NAMALWA (cell line): Measurements from ENCODE around the gene CALHM5.

Experiments
- DNase-seq: peaks from one replicate; pipeline ENCODE4 v3.0.0-alpha.2; 2015; ENCODE audit warnings: low spot score

CALHM5 gene

DNA sequence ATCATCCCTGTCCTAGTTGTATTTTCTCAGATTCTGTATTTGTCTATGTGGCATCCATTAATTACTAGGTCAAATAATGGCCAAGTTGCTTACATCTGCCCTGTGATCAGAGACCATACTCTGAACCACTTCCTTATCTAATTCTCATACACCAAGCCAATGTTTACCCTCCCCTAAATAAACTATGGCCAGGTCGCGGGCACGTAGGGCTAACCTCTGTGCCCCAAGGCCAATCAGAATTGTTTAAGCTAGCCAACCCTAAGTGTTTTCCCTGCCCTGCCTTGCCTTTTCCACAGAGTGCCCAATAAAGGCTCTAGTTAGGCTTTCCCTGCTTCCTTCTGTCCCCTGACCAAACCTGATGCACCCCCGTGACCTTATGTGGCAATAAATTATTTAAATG is 39.4 kb downstream of the CALHM5 start:
- DNase-seq, result no peak

- DNase-seq, result no peak
Observed at GRCh38 chr6:116553451-116553850, 42.0 kb downstream of the CALHM5 start, which contains the start of gene CALHM4. Gene CALHM4 (plus strand): TSS chr6:116553751. CDS start chr6:116553794, 43 bp downstream.

GRCh38 chr6:116556065-116556464 is 44.6 kb downstream of the CALHM5 start:
- no peak for DNase-seq

- no peak for DNase-seq
Observed at GRCh38 chr6:116556814-116557415, 45.5 kb downstream of the CALHM5 start.

DNA sequence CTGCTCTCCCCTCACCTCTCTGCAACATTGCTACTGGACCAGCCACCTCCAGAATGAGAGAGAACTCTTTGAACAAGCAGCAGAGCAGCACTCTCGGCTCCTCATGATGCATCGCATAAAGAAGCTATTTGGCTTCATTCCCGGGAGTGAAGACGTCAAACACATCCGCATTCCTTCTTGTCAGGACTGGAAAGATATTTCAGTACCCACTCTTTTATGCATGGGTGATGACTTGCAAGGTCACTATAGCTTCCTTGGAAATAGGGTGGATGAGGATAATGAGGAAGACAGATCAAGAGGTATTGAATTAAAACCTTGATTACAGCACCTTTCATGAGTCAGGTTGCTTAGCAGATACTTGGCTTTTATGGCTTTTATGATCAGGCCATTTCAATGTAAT is 46.5 kb downstream of the CALHM5 start:
- no peak for DNase-seq

DNA sequence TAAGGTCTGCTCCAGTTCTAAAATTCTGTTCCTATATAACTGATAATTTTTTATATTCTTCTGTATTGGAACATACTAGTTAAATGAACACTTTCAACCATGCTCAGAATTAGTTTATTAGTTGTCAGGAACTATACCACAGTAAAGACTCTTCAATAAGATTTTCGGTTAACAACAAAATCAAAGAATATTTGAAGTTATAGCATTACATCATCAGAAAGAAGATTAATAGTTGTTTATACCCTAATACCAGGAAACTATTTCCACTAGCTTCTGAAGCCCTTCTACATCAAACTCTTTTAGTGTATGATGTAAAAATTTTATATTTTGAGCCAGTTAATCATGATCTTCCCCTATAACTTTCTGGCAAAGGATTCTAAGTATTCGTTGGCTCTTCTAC is 48.7 kb downstream of the CALHM5 start:
- DNase-seq, result no peak

DNA sequence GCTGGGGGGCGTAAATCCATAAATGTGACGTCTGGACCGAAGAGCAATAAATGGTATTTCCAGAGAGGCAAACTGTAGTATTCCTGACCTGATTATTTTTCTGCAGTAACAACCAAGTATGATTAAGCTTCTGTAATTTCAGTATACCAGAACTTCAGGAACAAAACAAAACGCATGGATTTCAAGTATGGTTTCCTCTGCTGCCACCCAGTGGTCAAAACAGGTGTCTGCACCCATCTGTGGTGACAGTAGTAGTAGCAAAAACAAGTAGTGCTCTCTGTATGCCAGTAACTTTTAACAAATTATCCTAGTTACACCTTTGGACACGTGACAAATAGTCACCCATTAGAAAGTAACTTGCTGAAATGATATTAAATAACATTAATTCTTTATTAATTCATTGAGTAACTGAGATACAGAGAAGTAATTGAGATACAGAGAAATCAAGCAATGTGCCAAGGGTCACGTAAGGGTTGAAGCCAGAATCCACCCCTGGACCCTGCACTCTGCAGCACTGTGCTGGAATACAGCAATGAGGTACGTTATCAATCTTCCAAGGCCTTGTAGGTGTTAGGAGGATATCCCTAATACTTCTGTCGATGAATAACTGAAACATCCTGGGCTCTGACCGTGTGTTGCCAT is 50.1 kb downstream of the CALHM5 start:
- peak; percentile 82 for DNase-seq

GRCh38 chr6:116562019-116562403 is 50.6 kb downstream of the CALHM5 start:
- DNase-seq, result no peak

- DNase-seq, result no peak
Observed at GRCh38 chr6:116562614-116563013, 51.2 kb downstream of the CALHM5 start.

- DNase-seq, result no peak
Observed at GRCh38 chr6:116563830-116564229, 52.4 kb downstream of the CALHM5 start.

GRCh38 chr6:116564311-116564710 is 52.9 kb downstream of the CALHM5 start:
- DNase-seq, result no peak

DNA sequence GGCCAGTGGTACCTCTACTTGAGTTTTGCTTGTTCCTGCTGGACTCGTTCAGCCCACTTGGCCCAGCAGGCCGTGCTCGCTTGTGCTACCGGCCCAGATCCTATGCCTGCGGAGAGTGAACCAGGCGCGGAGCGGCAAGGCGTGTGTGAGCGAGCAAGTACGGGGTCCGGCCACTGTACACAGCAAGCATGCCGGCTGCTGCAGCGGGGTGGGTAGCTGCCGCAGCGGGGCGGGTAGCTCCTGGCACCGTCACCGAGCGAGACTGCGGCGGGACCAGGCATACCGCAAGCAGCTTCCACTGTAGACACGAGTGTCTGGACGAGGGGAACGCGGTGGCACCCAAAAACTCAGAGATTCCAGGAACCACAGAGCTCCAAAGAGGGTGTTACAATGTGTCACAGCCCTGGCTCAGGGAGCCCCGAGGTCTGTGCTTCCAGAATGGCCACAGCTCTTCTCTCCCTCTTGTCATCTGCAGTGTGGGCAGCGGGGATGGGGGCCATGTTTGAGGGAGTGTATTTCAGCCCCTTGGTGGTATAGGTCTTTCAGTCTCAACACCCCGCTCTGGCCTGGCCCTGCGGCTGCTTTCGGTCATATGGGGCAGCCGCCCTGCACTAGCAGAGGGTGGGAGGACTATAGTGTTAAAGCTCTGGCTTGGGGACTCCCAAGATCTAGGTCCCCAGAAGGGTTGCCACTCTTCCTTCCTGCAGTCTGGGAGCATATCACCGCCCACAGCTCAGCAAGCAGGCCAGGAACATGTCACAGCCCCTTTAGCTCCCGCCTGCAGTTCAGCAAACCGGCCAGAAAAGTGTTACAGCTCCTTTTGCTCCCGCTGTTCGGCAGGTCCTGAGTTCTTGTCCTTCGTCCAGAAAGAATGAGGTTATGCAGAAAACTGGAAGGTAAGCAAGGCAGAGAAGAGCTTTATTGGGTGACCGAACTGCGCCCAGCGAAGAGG is 53.8 kb downstream of the CALHM5 start:
- no peak for DNase-seq

DNA sequence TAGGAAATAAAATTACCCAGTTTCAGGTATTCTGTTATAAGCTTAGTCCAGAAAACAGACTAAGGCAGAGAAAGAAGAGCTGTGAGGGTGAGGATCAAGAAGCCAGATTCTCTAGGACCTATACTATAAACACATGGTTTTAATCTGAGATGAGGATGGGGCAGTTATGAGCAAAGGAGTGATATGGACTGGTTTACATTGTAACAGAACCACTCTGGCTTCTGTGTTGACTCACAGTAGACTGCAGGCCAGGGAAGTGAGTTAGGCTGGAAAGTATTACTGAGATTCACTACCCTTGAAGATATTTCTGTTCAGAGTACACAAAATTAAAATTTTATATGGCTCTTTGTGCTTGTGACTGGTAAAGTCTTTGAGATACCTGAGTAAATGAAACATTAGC is 56.7 kb downstream of the CALHM5 start:
- DNase-seq, result no peak

GRCh38 chr6:116568821-116569755 is 57.6 kb downstream of the CALHM5 start:
- DNase-seq, result peak; percentile 15

GRCh38 chr6:116570856-116571682 is 59.6 kb downstream of the CALHM5 start, which contains the start of gene RWDD1:
Gene RWDD1 (plus strand): TSS chr6:116571504. CDS start chr6:116571583, 79 bp downstream.
- DNase-seq, result peak; percentile 99

GRCh38 chr6:116571683-116572000 is 60.2 kb downstream of the CALHM5 start:
- DNase-seq, result no peak

DNA sequence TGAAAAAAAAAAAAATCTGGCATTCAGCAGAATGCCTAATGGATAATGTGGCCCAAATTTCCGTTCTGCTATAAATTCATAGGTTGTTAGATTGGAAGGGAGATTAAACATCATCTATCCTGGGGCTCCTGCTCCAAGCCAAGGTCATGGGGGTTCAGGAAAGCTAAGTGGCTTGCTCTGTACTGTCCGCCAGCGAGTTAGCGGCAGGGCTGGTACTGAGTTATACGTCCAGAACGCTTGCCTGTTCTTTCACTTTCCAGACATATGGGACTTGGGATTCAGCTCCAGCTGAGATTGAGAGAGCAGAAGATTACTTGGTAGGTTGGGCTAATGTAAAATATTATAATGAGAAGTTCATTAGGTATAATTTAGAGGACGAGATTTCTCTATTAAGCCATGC is 60.7 kb downstream of the CALHM5 start:
- peak; percentile 39 for DNase-seq
